GM12878 (cell line): Measurements from ENCODE around the gene MEGF11. TPM values are rescaled to one million over a fixed set of nuclear protein-coding genes. Genes with fewer than 3 reads are reported as not detected.
A peak's percentile ranks its signal among the peaks of the same experiment; 100 is the strongest.

Experiments used
- ATAC-seq: fragments of 200-7000 bp; cut with Tn5 transposase; 3 replicates; pipeline ENCODE4 v1.9.1; 2020; ENCODE audit warnings: mild to moderate bottlenecking, moderate library complexity
- BruUV-seq: library from RNA; stranded (reverse); fragments of 400-500 nt; replicated peaks from 2 replicates; lab custom pipeline; 2021; lab: Mats Ljungman, UMichigan
- CTCF ChIA-PET: fragments of 300-600 bp; sonication (Branson Sonifier 250); formaldehyde crosslinking; extraction: SDS; loops from one replicate; lab custom pipeline; 2021; ENCODE audit warnings: inconsistent platforms; lab: Yijun Ruan, JAX
- POLR2A ChIA-PET: fragments of 350-600 bp; formaldehyde crosslinking; extraction: SDS; loops from one replicate; lab custom pipeline; 2021; ENCODE audit warnings: inconsistent platforms; lab: Charles Lee
- RAD21 ChIA-PET: fragments of 300-600 bp; sonication (Branson Sonifier 250); formaldehyde crosslinking; loops from one replicate; lab custom pipeline; 2023; ENCODE audit warnings: antibody characterized with exemption; ENCODE audit not compliant: unreplicated experiment; lab: Charles Lee
- SMC1A ChIA-PET: fragments of 300-600 bp; sonication (Branson Sonifier 250); formaldehyde crosslinking; loops from one replicate; lab custom pipeline; 2023; ENCODE audit not compliant: unreplicated experiment, uncharacterized antibody; lab: Charles Lee
- DNase-seq: peaks from one replicate; pipeline ENCODE4 v3.0.0-alpha.2; 2011; ENCODE audit warnings: low read depth, low spot score
- FAIRE-seq: peaks from 3 replicates; lab custom pipeline; 2011; peaks lifted over from hg19 to GRCh38; lab: Jason Lieb, UNC
- H2AFZ ChIP-seq: 2 replicates; pipeline ENCODE4 v1.6.0; 2011; ENCODE audit warnings: low read depth, low read length, control low read depth; ENCODE audit not compliant: control insufficient read depth
- H3K27ac ChIP-seq: 2 replicates; pipeline ENCODE4 v1.5.1; 2011; ENCODE audit warnings: control low read depth; ENCODE audit not compliant: control insufficient read depth, insufficient read depth
- H3K27me3 ChIP-seq, 2 experiments: replicated peaks in 1 of 2; 2 replicates each; pipeline versions ENCODE4 v1.6.0 to v1.6.1; 2011; ENCODE audit warnings: low read length in 1 of 2; ENCODE audit not compliant: control insufficient read depth in 2 of 2, insufficient read depth in 2 of 2
- H3K36me3 ChIP-seq, 2 experiments: 2 replicates each; pipeline ENCODE4 v1.5.1; 2011; ENCODE audit warnings: low read length in 1 of 2; ENCODE audit not compliant: control insufficient read depth in 2 of 2, insufficient read depth in 2 of 2
- H3K4me1 ChIP-seq: 2 replicates; pipeline ENCODE4 v1.6.1; 2011; ENCODE audit warnings: mild to moderate bottlenecking, low read length, moderate library complexity, mixed read lengths; ENCODE audit not compliant: control insufficient read depth, insufficient read depth
- H3K4me2 ChIP-seq: 2 replicates; pipeline ENCODE4 v1.6.0; 2011; ENCODE audit warnings: control low read depth; ENCODE audit not compliant: control insufficient read depth, insufficient read depth
- H3K4me3 ChIP-seq: fragments of 200-600 bp; sonication (generic); 2 replicates; pipeline ENCODE4 v1.5.1; 2016
- H3K79me2 ChIP-seq: 2 replicates; pipeline ENCODE4 v1.6.0; 2011; ENCODE audit warnings: low read length; ENCODE audit not compliant: control insufficient read depth, insufficient read depth
- H3K9ac ChIP-seq: 2 replicates; pipeline ENCODE4 v1.8.0; 2011; ENCODE audit warnings: low read length, control low read depth, mixed read lengths; ENCODE audit not compliant: control insufficient read depth, insufficient read depth
- H3K9me3 ChIP-seq: replicated peaks from 3 replicates; pipeline ENCODE4 v1.5.1; 2011; ENCODE audit warnings: mild to moderate bottlenecking, low read length; ENCODE audit not compliant: control insufficient read depth, insufficient read depth
- H4K20me1 ChIP-seq: 2 replicates; pipeline ENCODE4 v1.6.0; 2011; ENCODE audit not compliant: control insufficient read depth, insufficient read depth
- BRCA1 ChIP-seq: IDR thresholded peaks from 2 replicates; pipeline ENCODE4 v1.6.1; 2011; ENCODE audit warnings: low read depth, low read length, improper control_type of control experiment
- CBX5 ChIP-seq: sonication (generic); IDR thresholded peaks from 2 replicates; pipeline ENCODE4 v1.6.1; 2016; ENCODE audit warnings: low read depth, moderate library complexity, mild to moderate bottlenecking, inconsistent platforms
- CHD2 ChIP-seq: IDR thresholded peaks from 2 replicates; pipeline ENCODE4 v1.6.1; 2011; ENCODE audit warnings: low read depth, low read length, improper control_type of control experiment, borderline replicate concordance
- EED ChIP-seq: sonication (generic); IDR thresholded peaks from 2 replicates; pipeline ENCODE4 v1.6.1; 2016; ENCODE audit warnings: antibody characterized with exemption, low read depth
- FOXM1 ChIP-seq: IDR thresholded peaks from 2 replicates; pipeline ENCODE4 v1.6.1; 2012; ENCODE audit warnings: low read depth, mild to moderate bottlenecking, inconsistent platforms, low read length, moderate library complexity
- IKZF1 ChIP-seq: fragments of 450-650 bp; conservative IDR thresholded peaks from 2 replicates; pipeline ENCODE4 v1.6.1; 2017; ENCODE audit warnings: antibody characterized with exemption, mild to moderate bottlenecking
- MLLT1 ChIP-seq: fragments of 450-650 bp; IDR thresholded peaks from 2 replicates; pipeline ENCODE4 v1.6.1; 2016; ENCODE audit warnings: mild to moderate bottlenecking
- RCOR1 ChIP-seq: conservative IDR thresholded peaks from 2 replicates; pipeline ENCODE4 v1.6.1; 2012; ENCODE audit warnings: low read depth, low read length, improper control_type of control experiment
- STAT3 ChIP-seq: IDR thresholded peaks from 2 replicates; pipeline ENCODE4 v1.6.1; 2011; ENCODE audit warnings: low read depth, low read length, improper control_type of control experiment
- ZNF687 ChIP-seq: fragments of 450-650 bp; IDR thresholded peaks from 2 replicates; pipeline ENCODE4 v1.6.1; 2017; ENCODE audit warnings: mild to moderate bottlenecking, moderate library complexity
- WGBS: methylation state at CpG from one replicate; pipeline ENCODE4 v1.1.6; 2016; ENCODE audit warnings: low lambda C conversion rate; ENCODE audit not compliant: insufficient replicate concordance, insufficient coverage; ENCODE audit errors: missing lambda C conversion rate; 5-methylcytosine and 5-hydroxymethylcytosine counted together
- in situ Hi-C: fragments of 300-500 bp; cut with MboI; formaldehyde crosslinking; loops from 9 replicates; pipeline ENCODE4 v1.14.3; 2018; ENCODE audit warnings: mixed read lengths
- intact Hi-C: fragments of 100-400 bp; cut with micrococcal nuclease; formaldehyde crosslinking; loops from one replicate; pipeline ENCODE4 v1.14.2; 2022; ENCODE audit not compliant: unreplicated experiment
- polyA plus RNA-seq, 11 experiments: library from polyadenylated mRNA; depleted of rRNA in 4 of 11; unstranded in 6 of 11; stranded (reverse) in 5 of 11; fragments of >200 nt; fragmentation: Nextera tagmentation in 4 of 11; fragmentation: Illumina TruSeq in 1 of 11; extraction: Ambion mirVana in 4 of 11; extraction: Trizol in 1 of 11; gene quantifications; 1 replicate in 1 of 11; 2 replicates in 10 of 11; pipeline versions ENCODE4 v1.2.1 to v1.2.3, GENCODE V29; 2011 to 2016; ENCODE audit warnings: inconsistent platforms in 2 of 11, missing spikeins in 2 of 11, low read depth in 1 of 11
- total RNA-seq, 4 experiments: library from RNA; depleted of rRNA in 3 of 4; stranded (reverse); fragments of >200 nt in 3 of 4; fragmentation: Illumina TruSeq in 1 of 4; extraction: Trizol in 1 of 4; gene quantifications; 2 replicates each; pipeline versions ENCODE4 v1.2.1 to v1.2.3, GENCODE V29; 2013 to 2021
- TF ChIP-seq, protein P1 (sequence below): fragments of 450-650 bp; IDR thresholded peaks from 2 replicates; pipeline ENCODE4 v1.6.1; 2016; ENCODE audit warnings: mild to moderate bottlenecking, moderate library complexity, borderline replicate concordance

MEGF11 gene
- total and polyA plus RNA-seq, 10 of the 15 experiments (the other 5 are each of a cell fraction or from before 2014, with no cell fraction given): 0.03 to 1.7 (median 0.49) TPM

GRCh38 chr15:65921780-65922179 is 331.8 kb downstream of the MEGF11 start (continued):
- TF ChIP-seq ZNF687 (peak; percentile 77), IKZF1 (peak; percentile 16; the same call in 1 of the 2 replicates)
- TF ChIP-seq, all 136 proteins: peak for 3

GRCh38 chr15:65920825-65921309 is 332.7 kb downstream of the MEGF11 start:
- intact Hi-C loops (loop anchor here (2.0 kb wide), 1 partner anchor 366 kb away; no protein-coding TSS in a partner anchor), in situ Hi-C loops (no loop called here)
- BruUV-seq: no TSS peak
- ChIA-PET SMC1A (interaction anchor here (0.6 to 4.4 kb wide), 42 partner anchors 8 to 1164 kb away, joined by 3 to 70 read pairs (median 4); partner anchors contain the start of gene RAB11A), RAD21 (interaction anchor here (0.7 to 3.1 kb wide), 32 partner anchors 8 to 577 kb away, joined by 3 to 57 read pairs (median 5); partner anchors contain the start of genes DENND4A, RAB11A and SNAPC5), POLR2A (interaction anchor here (0.5 to 3.2 kb wide), 17 partner anchors 10 to 551 kb away, joined by 3 to 23 read pairs (median 4); partner anchors contain the start of gene RAB11A), CTCF (interaction anchor here (0.8 to 3.1 kb wide), 17 partner anchors 9 to 578 kb away, joined by 3 to 19 read pairs (median 4); partner anchors contain the start of gene RAB11A)
- Histone ChIP-seq H3K4me2 (peak overlapping the region; percentile 49), H3K27me3 (no peaks in the 10 kb centered on the region), H3K4me1 (peaks cover 63% of the 10 kb centered on the region), H3K36me3 (no peaks in the 10 kb centered on the region; a peak in 1 of 4 replicates), H3K9me3 (no peaks in the 10 kb centered on the region), H2AFZ (no peak overlapping the region), H4K20me1 (no peaks in the 10 kb centered on the region), H3K9ac (peak overlapping the region; percentile 39; the same call in 1 of the 2 replicates), H3K27ac (peak overlapping the region; percentile 75), H3K79me2 (no peaks in the 10 kb centered on the region), H3K4me3 (no peak overlapping the region)
- DNase-seq (peak; percentile 89), FAIRE-seq (peak; percentile 61), ATAC-seq (peak; percentile 44)
- 9% methylated on average over 4 of the region's 4 CpGs for WGBS
- TF ChIP-seq CHD2 (peak; percentile 52; the same call in 1 of the 2 replicates), BRCA1 (no peak), CBX5 (0 out of 2 replicates have a peak, but pooled peaks have one; percentile 49), FOXM1 (0 out of 2 replicates have a peak, but pooled peaks have one; percentile 51), EED (peak; percentile 45; the same call in 1 of the 2 replicates), IKZF1 (peak; percentile 48), MLLT1 (peak; percentile 49), RCOR1 (peak; percentile 89; the same call in 1 of the 2 replicates), STAT3 (peak; percentile 84; the same call in 1 of the 2 replicates)
- TF ChIP-seq, protein P1, sequence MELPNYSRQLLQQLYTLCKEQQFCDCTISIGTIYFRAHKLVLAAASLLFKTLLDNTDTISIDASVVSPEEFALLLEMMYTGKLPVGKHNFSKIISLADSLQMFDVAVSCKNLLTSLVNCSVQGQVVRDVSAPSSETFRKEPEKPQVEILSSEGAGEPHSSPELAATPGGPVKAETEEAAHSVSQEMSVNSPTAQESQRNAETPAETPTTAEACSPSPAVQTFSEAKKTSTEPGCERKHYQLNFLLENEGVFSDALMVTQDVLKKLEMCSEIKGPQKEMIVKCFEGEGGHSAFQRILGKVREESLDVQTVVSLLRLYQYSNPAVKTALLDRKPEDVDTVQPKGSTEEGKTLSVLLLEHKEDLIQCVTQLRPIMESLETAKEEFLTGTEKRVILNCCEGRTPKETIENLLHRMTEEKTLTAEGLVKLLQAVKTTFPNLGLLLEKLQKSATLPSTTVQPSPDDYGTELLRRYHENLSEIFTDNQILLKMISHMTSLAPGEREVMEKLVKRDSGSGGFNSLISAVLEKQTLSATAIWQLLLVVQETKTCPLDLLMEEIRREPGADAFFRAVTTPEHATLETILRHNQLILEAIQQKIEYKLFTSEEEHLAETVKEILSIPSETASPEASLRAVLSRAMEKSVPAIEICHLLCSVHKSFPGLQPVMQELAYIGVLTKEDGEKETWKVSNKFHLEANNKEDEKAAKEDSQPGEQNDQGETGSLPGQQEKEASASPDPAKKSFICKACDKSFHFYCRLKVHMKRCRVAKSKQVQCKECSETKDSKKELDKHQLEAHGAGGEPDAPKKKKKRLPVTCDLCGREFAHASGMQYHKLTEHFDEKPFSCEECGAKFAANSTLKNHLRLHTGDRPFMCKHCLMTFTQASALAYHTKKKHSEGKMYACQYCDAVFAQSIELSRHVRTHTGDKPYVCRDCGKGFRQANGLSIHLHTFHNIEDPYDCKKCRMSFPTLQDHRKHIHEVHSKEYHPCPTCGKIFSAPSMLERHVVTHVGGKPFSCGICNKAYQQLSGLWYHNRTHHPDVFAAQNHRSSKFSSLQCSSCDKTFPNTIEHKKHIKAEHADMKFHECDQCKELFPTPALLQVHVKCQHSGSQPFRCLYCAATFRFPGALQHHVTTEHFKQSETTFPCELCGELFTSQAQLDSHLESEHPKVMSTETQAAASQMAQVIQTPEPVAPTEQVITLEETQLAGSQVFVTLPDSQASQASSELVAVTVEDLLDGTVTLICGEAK: no peak
